HepG2 (cell line): ENCODE results near the gene RABL6. TPM values are rescaled to one million over a fixed set of nuclear protein-coding genes. Genes with fewer than 3 reads are reported as not detected.

Source experiments
- AGO2 ChIP-seq: fragments of 200-400 bp; formaldehyde crosslinking; optimal IDR thresholded peaks from 2 replicates; pipeline ENCODE3; 2017; ENCODE audit warnings: mild to moderate bottlenecking, low read depth, low read length, moderate library complexity
- HDAC1 ChIP-seq: sonication (generic); formaldehyde crosslinking; IDR thresholded peaks from 2 replicates; pipeline ENCODE4 v1.5.1; 2020; ENCODE audit warnings: mild to moderate bottlenecking, missing genetic modification reagents
- KLF13 ChIP-seq: sonication (generic); formaldehyde crosslinking; IDR thresholded peaks from 2 replicates; pipeline ENCODE4 v1.4.0; 2020; ENCODE audit warnings: mild to moderate bottlenecking, missing genetic modification reagents
- KLF16 ChIP-seq, 2 experiments: sonication (generic) in 1 of 2; formaldehyde crosslinking in 1 of 2; IDR thresholded peaks; 2 replicates each; pipeline versions ENCODE4 v1.6.1 to v1.8.0; 2016 to 2023; ENCODE audit warnings: missing genetic modification reagents in 2 of 2, missing compliant biosample characterization in 1 of 2
- KMT2B ChIP-seq: IDR thresholded peaks from 2 replicates; pipeline ENCODE4 v1.6.1; 2016; ENCODE audit warnings: missing genetic modification reagents, missing compliant biosample characterization
- NFATC3 ChIP-seq: sonication (generic); formaldehyde crosslinking; IDR thresholded peaks from 2 replicates; pipeline ENCODE4 v1.5.1; 2020; ENCODE audit warnings: mild to moderate bottlenecking, missing genetic modification reagents
- NRL ChIP-seq: sonication (generic); formaldehyde crosslinking; IDR thresholded peaks from 2 replicates; pipeline ENCODE4 v1.5.0; 2020; ENCODE audit warnings: missing genetic modification reagents, mild to moderate bottlenecking, moderate library complexity, borderline replicate concordance
- PRMT3 ChIP-seq: sonication (generic); formaldehyde crosslinking; IDR thresholded peaks from 2 replicates; pipeline ENCODE4 v1.8.1; 2022; ENCODE audit warnings: low read depth, mild to moderate bottlenecking, moderate library complexity, missing genetic modification reagents, borderline replicate concordance
- RCOR2 ChIP-seq: IDR thresholded peaks from 2 replicates; pipeline ENCODE4 v1.6.1; 2016; ENCODE audit warnings: missing biosample characterization, missing genetic modification reagents
- RFX1 ChIP-seq: fragments of 450-650 bp; IDR thresholded peaks from 2 replicates; pipeline ENCODE4 v1.6.1; 2017
- U2AF1 ChIP-seq: fragments of 200-400 bp; formaldehyde crosslinking; optimal IDR thresholded peaks from 2 replicates; pipeline ENCODE3; 2017; ENCODE audit warnings: mild to moderate bottlenecking, low read depth, low read length
- ZBTB7A ChIP-seq: sonication (generic); formaldehyde crosslinking; IDR thresholded peaks from 2 replicates; pipeline ENCODE4 v1.8.0; 2022; ENCODE audit warnings: mild to moderate bottlenecking, missing genetic modification reagents
- ZNF564 ChIP-seq: sonication (generic); formaldehyde crosslinking; IDR thresholded peaks from 2 replicates; pipeline ENCODE4 v1.8.1; 2023; ENCODE audit warnings: mild to moderate bottlenecking, missing genetic modification reagents
- polyA plus RNA-seq, 8 experiments: library from polyadenylated mRNA; depleted of rRNA in 3 of 8; stranded (reverse) in 7 of 8; unstranded in 1 of 8; fragments of >200 nt; fragmentation: Illumina TruSeq in 4 of 8; extraction: Trizol in 4 of 8; gene quantifications; 2 replicates each; pipeline versions ENCODE4 v1.2.1 to v1.2.3, GENCODE V29; 2011 to 2016; ENCODE audit warnings: low read depth in 4 of 8, missing spikeins in 1 of 8, mixed read lengths in 1 of 8; ENCODE audit not compliant: insufficient read depth in 1 of 8
- total RNA-seq, 5 experiments: library from RNA; depleted of rRNA; stranded (reverse); fragments of >200 nt; fragmentation: Illumina TruSeq; extraction: Trizol; gene quantifications; 2 replicates each; pipeline ENCODE4 v1.2.3, GENCODE V29; 2016; ENCODE audit warnings: low read depth in 1 of 5
- TF ChIP-seq, protein P1 (sequence below), 2 experiments: sonication (generic) in 1 of 2; formaldehyde crosslinking in 1 of 2; IDR thresholded peaks; 2 replicates each; pipeline versions ENCODE4 v1.6.1 to v1.9.0; 2014 to 2022; ENCODE audit warnings: antibody characterized with exemption in 1 of 2, borderline replicate concordance in 1 of 2, inconsistent platforms in 1 of 2, low read depth in 1 of 2, missing genetic modification reagents in 1 of 2
- TF ChIP-seq, protein P2 (sequence below): sonication (generic); formaldehyde crosslinking; IDR thresholded peaks from 2 replicates; pipeline ENCODE4 v1.5.1; 2020; ENCODE audit warnings: missing genetic modification reagents, mild to moderate bottlenecking, borderline replicate concordance
- TF ChIP-seq, protein P3 (sequence below): sonication (generic); formaldehyde crosslinking; IDR thresholded peaks from 2 replicates; pipeline ENCODE4 v1.4.0; 2020; ENCODE audit warnings: missing genetic modification reagents
- TF ChIP-seq, protein P4 (sequence below): sonication (generic); formaldehyde crosslinking; IDR thresholded peaks from 2 replicates; pipeline ENCODE4 v1.4.0; 2020; ENCODE audit warnings: mild to moderate bottlenecking, low read depth, missing genetic modification reagents

Gene RABL6
- total and polyA plus RNA-seq, 2 of the 13 experiments (the other 11 are each of a cell fraction or from before 2014, with no cell fraction given) = 81.5 to 125 TPM

DNA sequence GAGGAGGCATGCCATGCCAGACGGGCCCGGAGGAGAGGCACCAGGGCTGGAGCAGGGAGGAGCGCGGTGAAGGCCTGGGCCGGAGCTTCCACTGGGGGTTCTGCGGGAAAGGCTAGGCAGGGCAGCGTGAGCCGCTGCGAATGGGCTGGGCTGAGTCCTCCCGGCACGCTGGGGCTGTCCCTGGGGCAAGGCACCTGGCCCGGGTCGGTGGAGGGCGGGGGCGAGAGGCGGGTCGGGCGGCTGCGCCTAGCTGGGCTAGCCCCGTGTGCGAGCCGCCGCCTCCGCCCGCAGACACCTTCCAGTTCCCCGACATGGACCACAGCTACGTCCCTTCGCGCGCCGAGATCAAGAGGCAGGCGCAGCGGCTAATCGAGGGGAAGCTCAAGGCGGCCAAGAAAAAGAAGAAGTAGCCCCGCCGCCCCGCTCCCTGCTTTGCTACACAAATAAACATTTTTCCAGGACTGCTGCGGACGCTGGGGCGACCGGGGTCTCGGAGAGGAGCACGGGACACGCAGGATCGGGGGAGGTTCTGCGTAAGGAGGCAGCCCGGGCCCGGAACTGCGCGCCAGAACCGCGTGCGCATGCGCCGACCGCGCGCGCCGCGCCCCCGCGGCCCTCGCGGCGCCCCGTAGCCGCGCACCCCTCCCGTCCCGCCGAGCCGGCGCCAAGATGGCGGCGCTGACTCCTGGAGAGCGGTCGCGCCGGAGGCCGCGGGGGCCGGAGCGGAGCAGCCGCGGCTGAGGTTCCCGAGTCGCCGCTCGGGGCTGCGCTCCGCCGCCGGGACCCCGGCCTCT, at the start of gene RABL6 (continued):
- TF ChIP-seq, protein P1, sequence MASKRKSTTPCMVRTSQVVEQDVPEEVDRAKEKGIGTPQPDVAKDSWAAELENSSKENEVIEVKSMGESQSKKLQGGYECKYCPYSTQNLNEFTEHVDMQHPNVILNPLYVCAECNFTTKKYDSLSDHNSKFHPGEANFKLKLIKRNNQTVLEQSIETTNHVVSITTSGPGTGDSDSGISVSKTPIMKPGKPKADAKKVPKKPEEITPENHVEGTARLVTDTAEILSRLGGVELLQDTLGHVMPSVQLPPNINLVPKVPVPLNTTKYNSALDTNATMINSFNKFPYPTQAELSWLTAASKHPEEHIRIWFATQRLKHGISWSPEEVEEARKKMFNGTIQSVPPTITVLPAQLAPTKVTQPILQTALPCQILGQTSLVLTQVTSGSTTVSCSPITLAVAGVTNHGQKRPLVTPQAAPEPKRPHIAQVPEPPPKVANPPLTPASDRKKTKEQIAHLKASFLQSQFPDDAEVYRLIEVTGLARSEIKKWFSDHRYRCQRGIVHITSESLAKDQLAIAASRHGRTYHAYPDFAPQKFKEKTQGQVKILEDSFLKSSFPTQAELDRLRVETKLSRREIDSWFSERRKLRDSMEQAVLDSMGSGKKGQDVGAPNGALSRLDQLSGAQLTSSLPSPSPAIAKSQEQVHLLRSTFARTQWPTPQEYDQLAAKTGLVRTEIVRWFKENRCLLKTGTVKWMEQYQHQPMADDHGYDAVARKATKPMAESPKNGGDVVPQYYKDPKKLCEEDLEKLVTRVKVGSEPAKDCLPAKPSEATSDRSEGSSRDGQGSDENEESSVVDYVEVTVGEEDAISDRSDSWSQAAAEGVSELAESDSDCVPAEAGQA (IDR thresholded peaks at IDR 0.05; ENCODE audit: low read depth) = no peak; the same call in 1 of the 2 replicates
- TF ChIP-seq, protein P1 (CRISPR knock-in tag; IDR thresholded peaks at IDR 0.05; ENCODE audit: borderline replicate concordance) = no peak
- TF ChIP-seq RFX1 (no peak), AGO2 (peak; percentile 71), KLF16 (CRISPR knock-in tag; IDR thresholded peaks at IDR 0.05) (peak in 1 of 2 experiments; percentile 60; a peak in 1 of 4 replicates), RCOR2 (CRISPR knock-in tag) (no peak), HDAC1 (CRISPR knock-in tag) (no peak), NFATC3 (CRISPR knock-in tag) (no peak), NRL (no peak; the same call in none of the 2 replicates), PRMT3 (no peak), U2AF1 (peak; percentile 73), KMT2B (CRISPR knock-in tag) (0 out of 2 replicates have a peak, but pooled peaks have one; percentile 44), KLF13 (CRISPR knock-in tag) (0 out of 2 replicates have a peak, but pooled peaks have one; percentile 40), ZNF564 (CRISPR knock-in tag) (peak; percentile 77; the same call in 1 of the 2 replicates), ZBTB7A (CRISPR knock-in tag) (no peak)
- TF ChIP-seq, protein P2, sequence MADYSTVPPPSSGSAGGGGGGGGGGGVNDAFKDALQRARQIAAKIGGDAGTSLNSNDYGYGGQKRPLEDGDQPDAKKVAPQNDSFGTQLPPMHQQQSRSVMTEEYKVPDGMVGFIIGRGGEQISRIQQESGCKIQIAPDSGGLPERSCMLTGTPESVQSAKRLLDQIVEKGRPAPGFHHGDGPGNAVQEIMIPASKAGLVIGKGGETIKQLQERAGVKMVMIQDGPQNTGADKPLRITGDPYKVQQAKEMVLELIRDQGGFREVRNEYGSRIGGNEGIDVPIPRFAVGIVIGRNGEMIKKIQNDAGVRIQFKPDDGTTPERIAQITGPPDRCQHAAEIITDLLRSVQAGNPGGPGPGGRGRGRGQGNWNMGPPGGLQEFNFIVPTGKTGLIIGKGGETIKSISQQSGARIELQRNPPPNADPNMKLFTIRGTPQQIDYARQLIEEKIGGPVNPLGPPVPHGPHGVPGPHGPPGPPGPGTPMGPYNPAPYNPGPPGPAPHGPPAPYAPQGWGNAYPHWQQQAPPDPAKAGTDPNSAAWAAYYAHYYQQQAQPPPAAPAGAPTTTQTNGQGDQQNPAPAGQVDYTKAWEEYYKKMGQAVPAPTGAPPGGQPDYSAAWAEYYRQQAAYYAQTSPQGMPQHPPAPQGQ (CRISPR knock-in tag) = no peak
- TF ChIP-seq, protein P3, sequence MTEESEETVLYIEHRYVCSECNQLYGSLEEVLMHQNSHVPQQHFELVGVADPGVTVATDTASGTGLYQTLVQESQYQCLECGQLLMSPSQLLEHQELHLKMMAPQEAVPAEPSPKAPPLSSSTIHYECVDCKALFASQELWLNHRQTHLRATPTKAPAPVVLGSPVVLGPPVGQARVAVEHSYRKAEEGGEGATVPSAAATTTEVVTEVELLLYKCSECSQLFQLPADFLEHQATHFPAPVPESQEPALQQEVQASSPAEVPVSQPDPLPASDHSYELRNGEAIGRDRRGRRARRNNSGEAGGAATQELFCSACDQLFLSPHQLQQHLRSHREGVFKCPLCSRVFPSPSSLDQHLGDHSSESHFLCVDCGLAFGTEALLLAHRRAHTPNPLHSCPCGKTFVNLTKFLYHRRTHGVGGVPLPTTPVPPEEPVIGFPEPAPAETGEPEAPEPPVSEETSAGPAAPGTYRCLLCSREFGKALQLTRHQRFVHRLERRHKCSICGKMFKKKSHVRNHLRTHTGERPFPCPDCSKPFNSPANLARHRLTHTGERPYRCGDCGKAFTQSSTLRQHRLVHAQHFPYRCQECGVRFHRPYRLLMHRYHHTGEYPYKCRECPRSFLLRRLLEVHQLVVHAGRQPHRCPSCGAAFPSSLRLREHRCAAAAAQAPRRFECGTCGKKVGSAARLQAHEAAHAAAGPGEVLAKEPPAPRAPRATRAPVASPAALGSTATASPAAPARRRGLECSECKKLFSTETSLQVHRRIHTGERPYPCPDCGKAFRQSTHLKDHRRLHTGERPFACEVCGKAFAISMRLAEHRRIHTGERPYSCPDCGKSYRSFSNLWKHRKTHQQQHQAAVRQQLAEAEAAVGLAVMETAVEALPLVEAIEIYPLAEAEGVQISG (CRISPR knock-in tag) = peak; percentile 31
- TF ChIP-seq, protein P4, sequence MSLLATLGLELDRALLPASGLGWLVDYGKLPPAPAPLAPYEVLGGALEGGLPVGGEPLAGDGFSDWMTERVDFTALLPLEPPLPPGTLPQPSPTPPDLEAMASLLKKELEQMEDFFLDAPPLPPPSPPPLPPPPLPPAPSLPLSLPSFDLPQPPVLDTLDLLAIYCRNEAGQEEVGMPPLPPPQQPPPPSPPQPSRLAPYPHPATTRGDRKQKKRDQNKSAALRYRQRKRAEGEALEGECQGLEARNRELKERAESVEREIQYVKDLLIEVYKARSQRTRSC (CRISPR knock-in tag) = 0 out of 2 replicates have a peak, but pooled peaks have one; percentile 44
